Left ventricle myocardium inferior (tissue), 1 donor: ENCODE results near the gene OR10H2. TPM values are rescaled to one million over a fixed set of nuclear protein-coding genes. Genes with fewer than 3 reads are reported as not detected.
"Not testable (repeated sequence)": the region's sequence is repeated elsewhere in the genome, so short reads cannot be mapped to it uniquely, and the experiment has no call there.

Source experiments
- DNase-seq: peaks from one replicate; pipeline ENCODE4 v3.0.0-alpha.2; 2020
- H3K27ac ChIP-seq: fragments of 200-600 bp; replicated peaks from 2 replicates; pipeline ENCODE4 v1.8.0; 2021
- H3K27me3 ChIP-seq: fragments of 200-600 bp; 2 replicates; pipeline ENCODE4 v1.8.0; 2021; ENCODE audit warnings: low read depth
- H3K36me3 ChIP-seq: fragments of 200-600 bp; 2 replicates; pipeline ENCODE4 v1.8.0; 2021
- H3K4me1 ChIP-seq: fragments of 200-600 bp; 2 replicates; pipeline ENCODE4 v1.8.0; 2021
- H3K4me3 ChIP-seq: fragments of 200-600 bp; 2 replicates; pipeline ENCODE4 v1.8.0; 2021; ENCODE audit warnings: mild to moderate bottlenecking, moderate library complexity
- H3K9me3 ChIP-seq: fragments of 200-600 bp; replicated peaks from 2 replicates; pipeline ENCODE4 v1.8.0; 2021
- CTCF ChIP-seq: fragments of 200-600 bp; IDR thresholded peaks from 2 replicates; pipeline ENCODE4 v1.8.0; 2021; ENCODE audit warnings: antibody characterized with exemption, mild to moderate bottlenecking, borderline replicate concordance
- intact Hi-C: fragments of 100-400 bp; cut with micrococcal nuclease; formaldehyde crosslinking; loops from one replicate; pipeline ENCODE4 v1.11.0; 2022
- total RNA-seq: library from RNA; stranded (reverse); fragmentation: NEBNext Ultra II Directional; extraction: Animal tissue kit (Norgen Biotek cat#: 25700); gene quantifications from one replicate; pipeline ENCODE4 v1.2.1, GENCODE V29; 2021
- donor health status: DM: no; HTN: yes; CAD: no; lungs with severe emphysema.

The OR10H2 gene
- total RNA-seq, 1 donor from 2014 or later = not detected

GRCh38 chr19:15769586-15769985, 41.8 kb downstream of the OR10H2 start:
- Histone ChIP-seq H3K4me1 (no peaks in the 10 kb centered on the region), H3K36me3 (peaks cover 14% of the 10 kb centered on the region), H3K27ac (no peak overlapping the region), H3K4me3 (no peak overlapping the region), H3K9me3 (peaks cover 39% of the 10 kb centered on the region), H3K27me3 (peaks cover 3% of the 10 kb centered on the region)
- no peak for DNase-seq
- TF ChIP-seq CTCF = no peak
- intact Hi-C loops = no loop called here

GRCh38 chr19:15774159-15774558, 46.3 kb downstream of the OR10H2 start:
- H3K27me3 ChIP-seq = peaks cover 17% of the 10 kb centered on the region
- DNase-seq, intact Hi-C loops, H3K4me3 ChIP-seq, H3K9me3 ChIP-seq, H3K27ac ChIP-seq, H3K36me3 ChIP-seq: not testable (repeated sequence)
- peaks cover 11% of the 10 kb centered on the region for H3K4me1 ChIP-seq

- no peak for DNase-seq
- no peak for TF ChIP-seq CTCF
- Histone ChIP-seq H3K4me3 (no peak overlapping the region), H3K27ac (no peak overlapping the region), H3K27me3 (peaks cover 14% of the 10 kb centered on the region), H3K36me3 (no peaks in the 10 kb centered on the region), H3K4me1 (peaks cover 20% of the 10 kb centered on the region), H3K9me3 (peaks cover 3% of the 10 kb centered on the region)
- intact Hi-C loops = no loop called here
These were observed 47.4 kb downstream of the OR10H2 start for GRCh38 chr19:15775249-15775648.

- no peak for DNase-seq
- TF ChIP-seq CTCF = no peak
- intact Hi-C loops = no loop called here
- Histone ChIP-seq H3K27ac (no peak overlapping the region), H3K9me3 (peaks cover 3% of the 10 kb centered on the region), H3K4me1 (peaks cover 30% of the 10 kb centered on the region), H3K36me3 (no peaks in the 10 kb centered on the region), H3K27me3 (peaks cover 14% of the 10 kb centered on the region), H3K4me3 (no peak overlapping the region)
These were observed 48.4 kb downstream of the OR10H2 start for GRCh38 chr19:15776264-15776663.

- TF ChIP-seq CTCF = no peak
- peaks cover 3% of the 10 kb centered on the region for H3K9me3 ChIP-seq
- intact Hi-C loops = no loop called here
- DNase-seq = no peak
- H3K4me3 ChIP-seq = no peak overlapping the region
- no peak overlapping the region for H3K27ac ChIP-seq
- H3K27me3 ChIP-seq = peaks cover 14% of the 10 kb centered on the region
- no peaks in the 10 kb centered on the region for H3K36me3 ChIP-seq
- H3K4me1 ChIP-seq = peaks cover 36% of the 10 kb centered on the region
These were observed 49.5 kb downstream of the OR10H2 start for GRCh38 chr19:15776991-15777970.

Other genes with a start within 250 kb of the OR10H2 start
- not detected for gene PGLYRP2, start 248.5 kb upstream of the OR10H2 start, total RNA-seq
- not detected for gene CYP4F22, start 219.5 kb upstream of the OR10H2 start, total RNA-seq
- not detected for gene CYP4F8, start 112.8 kb upstream of the OR10H2 start, total RNA-seq
- gene CYP4F3, start 87.1 kb upstream of the OR10H2 start, total RNA-seq = not detected
- 3.3 TPM for gene CYP4F12, start 54.9 kb upstream of the OR10H2 start, total RNA-seq
- not detected for gene OR10H3, start 10.0 kb downstream of the OR10H2 start, total RNA-seq
- not detected for gene OR10H5, start 59.6 kb downstream of the OR10H2 start, total RNA-seq
- gene OR10H1, start 87.6 kb downstream of the OR10H2 start, total RNA-seq = not detected
- not detected for gene CYP4F2, start 170.1 kb downstream of the OR10H2 start, total RNA-seq
- 0.82 TPM for gene CYP4F11, start 206.5 kb downstream of the OR10H2 start, total RNA-seq
- not detected for gene OR10H4, start 221.0 kb downstream of the OR10H2 start, total RNA-seq